GM13977 (cell line): ENCODE results near the gene CYP2W1.

ENCODE experiments used
- DNase-seq: peaks from one replicate; pipeline ENCODE4 v3.0.0; 2012; ENCODE audit warnings: low spot score
- in situ Hi-C: fragments of 300-500 bp; cut with MboI; formaldehyde crosslinking; loops from one replicate; pipeline ENCODE4 v1.12.0; 2022; ENCODE audit warnings: low sequenced_read_pairs, low pct_unique_long_range_greater_than_20kb, mixed read lengths, inconsistent platforms; ENCODE audit not compliant: unreplicated experiment
- TF ChIP-seq, protein P1 (sequence below): IDR thresholded peaks from 2 replicates; pipeline ENCODE4 v1.5.1; 2012; ENCODE audit warnings: mild to moderate bottlenecking, control low read depth; ENCODE audit not compliant: insufficient read depth; ENCODE audit errors: extremely low read depth, missing control alignments

The CYP2W1 gene

DNA sequence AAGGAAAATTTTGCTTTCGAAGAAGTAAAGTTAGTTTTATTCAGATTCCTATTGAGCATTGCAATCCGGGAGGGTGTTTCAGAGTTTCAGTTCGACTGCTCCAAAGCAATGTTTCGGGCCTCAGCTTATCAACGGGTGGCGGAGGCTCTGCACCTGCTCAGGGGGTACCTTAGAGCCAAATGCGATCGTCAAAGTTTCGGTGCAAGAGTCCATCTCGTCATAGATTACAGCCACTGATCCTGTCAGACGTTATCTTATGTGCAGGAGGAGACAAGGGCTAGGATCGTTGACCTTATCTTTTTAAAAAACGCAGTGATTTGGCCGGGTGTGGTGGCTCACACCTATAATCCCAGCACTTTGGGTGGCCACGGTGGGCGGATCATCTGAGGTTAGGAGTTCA lies 3.8 kb upstream of the CYP2W1 start:
- in situ Hi-C loops: no loop called here
- no peak for DNase-seq
- TF ChIP-seq, protein P1, sequence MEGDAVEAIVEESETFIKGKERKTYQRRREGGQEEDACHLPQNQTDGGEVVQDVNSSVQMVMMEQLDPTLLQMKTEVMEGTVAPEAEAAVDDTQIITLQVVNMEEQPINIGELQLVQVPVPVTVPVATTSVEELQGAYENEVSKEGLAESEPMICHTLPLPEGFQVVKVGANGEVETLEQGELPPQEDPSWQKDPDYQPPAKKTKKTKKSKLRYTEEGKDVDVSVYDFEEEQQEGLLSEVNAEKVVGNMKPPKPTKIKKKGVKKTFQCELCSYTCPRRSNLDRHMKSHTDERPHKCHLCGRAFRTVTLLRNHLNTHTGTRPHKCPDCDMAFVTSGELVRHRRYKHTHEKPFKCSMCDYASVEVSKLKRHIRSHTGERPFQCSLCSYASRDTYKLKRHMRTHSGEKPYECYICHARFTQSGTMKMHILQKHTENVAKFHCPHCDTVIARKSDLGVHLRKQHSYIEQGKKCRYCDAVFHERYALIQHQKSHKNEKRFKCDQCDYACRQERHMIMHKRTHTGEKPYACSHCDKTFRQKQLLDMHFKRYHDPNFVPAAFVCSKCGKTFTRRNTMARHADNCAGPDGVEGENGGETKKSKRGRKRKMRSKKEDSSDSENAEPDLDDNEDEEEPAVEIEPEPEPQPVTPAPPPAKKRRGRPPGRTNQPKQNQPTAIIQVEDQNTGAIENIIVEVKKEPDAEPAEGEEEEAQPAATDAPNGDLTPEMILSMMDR: no peak

DNA sequence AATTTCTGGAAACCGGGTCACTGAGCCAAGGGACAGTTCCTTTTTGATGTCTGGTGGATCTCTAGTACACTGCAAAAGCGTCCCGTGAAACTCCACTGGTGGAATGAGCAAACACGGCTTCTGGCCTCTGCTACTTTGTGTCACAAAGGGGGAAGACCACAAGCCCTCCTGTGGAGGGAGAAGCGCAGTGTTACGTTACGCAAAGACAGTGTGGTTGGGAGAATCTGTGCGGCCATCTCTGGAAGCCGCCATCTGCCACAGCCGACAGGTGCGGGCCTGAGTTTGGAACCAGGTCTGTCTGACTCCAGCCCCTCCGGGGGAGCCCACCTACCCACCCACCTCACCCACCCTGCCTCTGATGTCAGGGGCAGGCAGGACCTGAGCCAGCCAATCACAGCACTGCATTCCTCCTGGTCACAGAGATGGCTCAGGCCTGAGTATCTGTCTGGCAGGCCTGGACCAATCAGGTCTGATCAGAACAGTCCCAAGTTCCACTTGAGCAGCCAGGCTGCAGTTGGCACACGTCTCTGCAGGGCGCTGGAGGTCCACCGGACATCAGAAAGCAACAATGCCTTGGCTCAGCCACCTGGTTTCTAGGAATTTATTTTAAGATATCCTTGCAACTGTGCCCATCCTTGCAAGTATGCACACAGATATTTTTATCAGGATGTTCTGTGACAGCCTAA lies 3.0 kb upstream of the CYP2W1 start:
- in situ Hi-C loops: no loop called here
- DNase-seq: no peak
- TF ChIP-seq, protein P1: no peak

DNA sequence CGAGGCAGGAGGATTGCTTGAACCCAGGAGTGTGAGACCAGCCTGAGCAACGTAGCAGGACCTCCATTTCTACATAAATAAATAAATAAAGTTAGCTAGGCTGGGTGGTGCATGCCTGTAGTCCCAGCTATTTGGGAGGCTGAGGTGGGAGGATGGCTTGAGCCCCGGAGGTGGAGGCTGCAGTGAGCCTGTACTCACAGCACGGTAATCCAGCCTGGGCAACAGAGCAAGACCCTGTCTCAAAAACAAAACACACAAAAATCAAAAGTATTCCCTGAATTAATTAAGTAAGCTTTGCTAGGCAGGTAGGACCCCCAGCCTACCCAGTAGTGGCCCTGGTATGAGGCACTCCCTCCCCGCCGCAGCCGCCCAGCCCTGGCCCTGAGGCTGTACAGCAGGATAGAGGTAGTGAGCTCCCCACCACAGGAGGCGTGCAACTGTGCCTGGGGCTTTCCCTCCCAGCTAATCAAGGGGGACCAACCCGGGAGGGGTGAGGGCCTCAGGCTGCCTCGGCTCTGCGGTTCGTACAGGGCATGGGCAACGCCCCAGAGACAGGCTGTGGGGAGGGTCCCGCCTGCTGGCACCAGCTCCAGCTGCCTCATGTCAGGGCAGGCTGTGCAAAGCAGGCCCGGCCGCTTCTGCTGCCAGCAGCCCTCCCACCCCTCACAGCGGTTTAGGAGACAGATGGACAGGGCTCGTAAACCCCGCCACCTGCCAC lies 1.0 kb upstream of the CYP2W1 start:
- TF ChIP-seq, protein P1: no peak
- in situ Hi-C loops: no loop called here
- no peak for DNase-seq

DNA sequence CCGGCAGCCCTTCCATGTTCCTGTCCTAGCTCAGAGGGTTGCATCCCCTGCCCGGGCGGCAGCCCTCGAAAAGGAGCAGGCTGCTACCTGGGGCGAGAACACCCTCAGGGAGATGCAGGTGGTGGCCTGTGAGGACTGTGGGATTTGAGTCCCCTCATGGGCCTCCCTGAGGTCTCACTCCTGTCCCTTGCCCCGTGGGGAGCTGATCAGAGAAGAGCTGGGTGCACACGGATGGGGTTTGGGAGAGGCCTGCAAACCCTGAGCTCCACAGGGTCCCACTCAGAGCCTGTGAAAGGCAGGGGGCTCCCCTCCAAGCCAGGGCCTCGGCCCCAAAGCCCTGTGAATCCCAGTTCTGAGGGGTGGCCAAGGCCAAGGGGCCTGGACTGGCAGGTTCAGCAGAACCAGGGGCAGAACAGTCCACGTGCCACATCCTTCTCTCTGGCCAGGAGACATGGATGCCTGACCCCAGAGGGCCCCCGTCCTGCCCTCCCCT lies 424 bp upstream of the CYP2W1 start:
- no peak for DNase-seq
- TF ChIP-seq, protein P1: no peak
- in situ Hi-C loops: no loop called here

DNA sequence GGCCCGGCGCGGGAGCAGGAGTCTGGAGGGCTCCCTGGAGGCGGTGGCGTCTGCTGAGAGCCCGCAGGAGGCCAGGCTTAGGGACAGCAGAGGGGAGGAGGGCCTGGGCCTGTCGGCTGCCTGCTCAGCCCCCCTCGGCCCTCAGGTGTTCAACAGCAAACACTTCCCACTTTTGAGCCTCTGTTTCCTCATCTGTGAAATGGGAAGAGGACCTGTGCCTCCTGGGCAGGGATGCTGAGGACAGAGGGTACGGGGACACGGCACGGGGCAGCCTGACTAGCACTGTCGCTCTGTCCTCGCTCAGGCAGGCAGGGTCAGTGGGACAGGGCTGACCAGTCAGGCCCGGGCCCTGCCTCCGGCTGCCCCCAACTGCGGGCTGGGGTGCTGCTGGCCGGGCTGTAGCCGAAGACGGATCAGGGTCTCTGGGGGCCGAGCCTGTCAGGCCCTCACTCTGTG lies 663 bp downstream of the CYP2W1 start:
- DNase-seq: no peak
- in situ Hi-C loops: no loop called here
- TF ChIP-seq, protein P1: no peak

DNA sequence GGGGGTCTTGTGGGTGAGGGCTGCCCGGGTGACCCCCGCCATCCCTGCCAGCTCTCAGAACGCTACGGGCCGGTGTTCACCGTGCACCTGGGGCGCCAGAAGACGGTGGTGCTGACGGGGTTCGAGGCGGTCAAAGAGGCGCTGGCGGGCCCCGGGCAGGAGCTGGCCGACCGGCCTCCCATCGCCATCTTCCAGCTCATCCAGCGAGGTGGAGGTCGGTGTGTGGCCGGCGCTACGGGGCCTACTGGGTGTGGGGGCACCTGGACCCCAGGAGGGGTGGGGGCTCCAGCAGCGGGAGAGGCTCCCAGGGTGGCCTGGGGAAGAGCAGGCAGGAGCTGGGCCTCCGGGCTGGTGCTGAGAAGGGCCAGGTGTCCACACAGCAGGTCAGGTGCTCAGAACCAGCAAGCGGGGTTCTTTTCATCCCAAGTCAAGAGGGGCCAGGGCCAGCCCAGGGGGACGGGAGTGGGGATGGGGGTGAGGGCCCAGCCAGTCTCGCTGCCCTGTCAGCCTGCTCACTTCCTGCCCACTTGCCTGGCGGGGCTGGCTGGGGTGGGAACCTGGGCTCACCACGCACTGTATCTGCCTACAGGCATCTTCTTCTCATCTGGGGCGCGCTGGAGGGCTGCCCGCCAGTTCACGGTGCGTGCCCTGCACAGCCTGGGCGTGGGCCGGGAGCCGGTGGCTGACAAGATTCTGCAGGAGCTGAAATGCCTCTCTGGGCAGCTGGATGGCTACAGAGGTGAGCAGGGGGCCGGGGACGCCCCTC lies 1.6 kb downstream of the CYP2W1 start:
- TF ChIP-seq, protein P1: no peak
- no peak for DNase-seq
- in situ Hi-C loops: no loop called here
